ENCODE results near the gene CEP85L.

CEP85L gene

DNA sequence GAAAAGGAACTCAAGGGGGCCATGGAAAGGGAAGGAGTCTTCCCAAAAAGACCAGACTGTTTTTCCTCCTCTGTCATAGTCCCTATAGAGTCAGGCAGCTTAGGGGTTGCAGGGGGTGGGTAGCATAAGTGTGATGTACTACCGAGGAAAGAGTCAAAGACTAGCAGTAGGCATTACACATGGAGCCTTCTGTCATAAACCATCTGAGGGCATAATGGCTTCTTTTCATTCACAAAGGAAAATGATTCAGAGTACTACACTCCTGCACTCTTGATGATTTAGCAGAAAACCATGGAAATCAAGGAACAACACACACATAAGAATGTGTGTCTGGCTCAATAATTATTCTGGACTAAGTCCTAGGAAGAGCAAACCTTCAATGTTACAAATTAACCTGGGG, 88.4 kb downstream of the CEP85L start:
- Histone ChIP-seq H3K27me3 (no peaks in the 10 kb centered on the region), H3K36me3 (peaks cover 7 to 39% (median 11%) of the 10 kb centered on the region in 3 donors), H3K4me1 (peaks cover 0 to 63% (median 3%) of the 10 kb centered on the region in 4 donors), H3K9me3 (no peaks in the 10 kb centered on the region), H3K4me3 (no peak overlapping the region), H3K27ac (peak overlapping the region; percentile 24 to 48)
- TF ChIP-seq CTCF (IDR thresholded peaks at IDR 0.05) = no peak
- intact Hi-C loops (cut with DNase I; ENCODE audit: low total_unique reads) = no loop called here
- no peak for DNase-seq

DNA sequence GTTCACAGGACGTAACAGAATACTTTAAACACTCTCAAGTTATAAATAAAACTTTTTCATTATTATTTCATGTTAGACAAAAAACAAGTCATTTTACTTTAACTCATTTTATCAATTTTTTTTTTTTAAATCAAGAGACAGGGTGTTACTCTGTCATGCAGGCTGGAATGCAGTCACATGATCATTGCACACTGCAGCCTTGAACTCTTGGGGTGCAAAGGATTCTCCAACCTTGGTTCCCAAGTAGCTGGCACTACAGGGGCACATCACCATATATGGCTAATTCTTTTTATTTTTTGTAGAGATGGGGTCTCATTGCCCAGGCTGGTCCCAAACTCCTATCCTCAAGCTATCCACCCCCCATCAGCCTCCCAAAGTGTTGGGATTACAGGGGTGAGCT, 89.1 kb downstream of the CEP85L start:
- Histone ChIP-seq H3K36me3 (peaks cover 7 to 39% (median 11%) of the 10 kb centered on the region in 3 donors), H3K27me3 (no peaks in the 10 kb centered on the region), H3K9me3 (no peaks in the 10 kb centered on the region), H3K4me3 (no peak overlapping the region), H3K4me1 (peaks cover 0 to 63% (median 4%) of the 10 kb centered on the region in 4 donors), H3K27ac (peak overlapping the region in 1 of 2 donors; percentile 48)
- intact Hi-C loops (cut with DNase I; ENCODE audit: low total_unique reads) = no loop called here
- no peak for TF ChIP-seq CTCF (IDR thresholded peaks at IDR 0.05)
- DNase-seq = no peak

- Histone ChIP-seq H3K4me3 (no peak overlapping the region), H3K36me3 (peaks cover 11 to 43% (median 11%) of the 10 kb centered on the region in 3 donors), H3K4me1 (peaks cover 0 to 81% (median 4%) of the 10 kb centered on the region in 4 donors), H3K27me3 (no peaks in the 10 kb centered on the region), H3K27ac (peak overlapping the region in 1 of 2 donors; percentile 2), H3K9me3 (no peaks in the 10 kb centered on the region)
- no peak for DNase-seq
- TF ChIP-seq CTCF (IDR thresholded peaks at IDR 0.05) = no peak
- intact Hi-C loops (cut with DNase I; ENCODE audit: low total_unique reads) = no loop called here
Measured at GRCh38 chr6:118559659-118560058, 91.7 kb downstream of the CEP85L start.

GRCh38 chr6:118558464-118559217, 92.8 kb downstream of the CEP85L start:
- intact Hi-C loops (cut with DNase I; ENCODE audit: low total_unique reads) = no loop called here
- H3K9me3 ChIP-seq = no peaks in the 10 kb centered on the region
- peak overlapping the region; percentile 58 to 59 for H3K4me3 ChIP-seq
- DNase-seq = no peak
- peak overlapping the region; percentile 3 to 44 for H3K27ac ChIP-seq
- peaks cover 0 to 91% (median 4%) of the 10 kb centered on the region in 4 donors for H3K4me1 ChIP-seq
- no peak for TF ChIP-seq CTCF (IDR thresholded peaks at IDR 0.05)
- H3K27me3 ChIP-seq = no peaks in the 10 kb centered on the region
- peaks cover 11 to 52% (median 21%) of the 10 kb centered on the region in 3 donors for H3K36me3 ChIP-seq

DNA sequence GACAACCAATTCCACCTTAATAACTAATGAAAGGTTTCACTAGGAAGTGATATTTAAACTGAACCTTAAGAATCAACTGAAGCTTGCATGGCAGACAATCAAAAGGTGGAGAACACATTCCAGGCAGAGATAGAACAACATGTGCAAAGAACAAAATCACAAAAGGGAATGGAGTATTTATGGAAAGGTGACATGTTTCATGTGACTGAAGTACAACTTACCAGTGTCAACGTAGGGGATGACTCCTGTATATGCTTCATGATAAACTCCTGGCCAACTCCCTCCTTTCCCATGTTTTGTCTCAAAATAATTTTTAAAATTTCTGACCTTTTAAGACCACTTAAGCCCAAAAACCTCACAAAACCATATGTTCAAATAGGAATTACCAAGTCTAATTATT, 96.7 kb downstream of the CEP85L start:
- peaks cover 7 to 50% (median 25%) of the 10 kb centered on the region in 3 donors for H3K36me3 ChIP-seq
- H3K4me1 ChIP-seq = peaks cover 0 to 60% (median 2%) of the 10 kb centered on the region in 4 donors
- H3K27ac ChIP-seq = peak overlapping the region in 1 of 2 donors; percentile 82
- no peak for DNase-seq
- TF ChIP-seq CTCF (IDR thresholded peaks at IDR 0.05) = no peak
- intact Hi-C loops (cut with DNase I; ENCODE audit: low total_unique reads) = no loop called here
- no peaks in the 10 kb centered on the region for H3K27me3 ChIP-seq
- no peaks in the 10 kb centered on the region for H3K9me3 ChIP-seq
- H3K4me3 ChIP-seq = peak overlapping the region; percentile 58 to 59
